ENCODE results near the gene C1orf167. TPM values are rescaled to one million over a fixed set of nuclear protein-coding genes. Genes with fewer than 3 reads are reported as not detected.

C1orf167 gene
- total RNA-seq, 4 donors from 2014 or later = 0.21 to 0.82 TPM; not detected in 2

DNA sequence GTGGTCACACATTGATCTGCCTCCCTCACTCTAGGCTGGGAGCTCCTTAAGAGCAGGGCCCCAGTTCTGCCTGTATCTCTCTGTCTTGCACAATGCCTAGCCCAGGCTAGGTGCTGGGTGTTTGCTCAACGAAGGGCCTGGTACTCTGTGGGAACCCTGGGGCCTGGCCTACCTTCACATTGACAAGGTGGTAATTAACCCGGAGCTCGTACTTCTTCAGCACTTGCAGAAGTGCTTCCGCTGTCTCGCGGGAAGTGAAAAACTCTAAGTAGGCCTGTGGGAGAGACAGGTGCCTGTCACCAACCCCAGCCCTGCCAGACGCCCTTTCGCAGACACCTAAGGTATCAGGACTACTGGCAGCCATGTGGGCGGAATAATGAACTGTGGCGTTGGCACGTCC, 30.1 kb downstream of the C1orf167 start:
- no peak for DNase-seq
- H3K9me3 ChIP-seq = no peaks in the 10 kb centered on the region
- peak overlapping the region; percentile 91 to 98 for H3K27ac ChIP-seq
- H3K36me3 ChIP-seq = no peaks in the 10 kb centered on the region
- H3K4me3 ChIP-seq = no peak overlapping the region
- H3K4me1 ChIP-seq = peaks cover 0 to 25% of the 10 kb centered on the region in 2 donors
- intact Hi-C loops (cut with DNase I; ENCODE audit: low total_unique reads) = no loop called here
- no peaks in the 10 kb centered on the region for H3K27me3 ChIP-seq
- TF ChIP-seq POLR2A (IDR thresholded peaks at IDR 0.05) = no peak
- TF ChIP-seq, protein P1, sequence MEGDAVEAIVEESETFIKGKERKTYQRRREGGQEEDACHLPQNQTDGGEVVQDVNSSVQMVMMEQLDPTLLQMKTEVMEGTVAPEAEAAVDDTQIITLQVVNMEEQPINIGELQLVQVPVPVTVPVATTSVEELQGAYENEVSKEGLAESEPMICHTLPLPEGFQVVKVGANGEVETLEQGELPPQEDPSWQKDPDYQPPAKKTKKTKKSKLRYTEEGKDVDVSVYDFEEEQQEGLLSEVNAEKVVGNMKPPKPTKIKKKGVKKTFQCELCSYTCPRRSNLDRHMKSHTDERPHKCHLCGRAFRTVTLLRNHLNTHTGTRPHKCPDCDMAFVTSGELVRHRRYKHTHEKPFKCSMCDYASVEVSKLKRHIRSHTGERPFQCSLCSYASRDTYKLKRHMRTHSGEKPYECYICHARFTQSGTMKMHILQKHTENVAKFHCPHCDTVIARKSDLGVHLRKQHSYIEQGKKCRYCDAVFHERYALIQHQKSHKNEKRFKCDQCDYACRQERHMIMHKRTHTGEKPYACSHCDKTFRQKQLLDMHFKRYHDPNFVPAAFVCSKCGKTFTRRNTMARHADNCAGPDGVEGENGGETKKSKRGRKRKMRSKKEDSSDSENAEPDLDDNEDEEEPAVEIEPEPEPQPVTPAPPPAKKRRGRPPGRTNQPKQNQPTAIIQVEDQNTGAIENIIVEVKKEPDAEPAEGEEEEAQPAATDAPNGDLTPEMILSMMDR (IDR thresholded peaks at IDR 0.05) = no peak

DNA sequence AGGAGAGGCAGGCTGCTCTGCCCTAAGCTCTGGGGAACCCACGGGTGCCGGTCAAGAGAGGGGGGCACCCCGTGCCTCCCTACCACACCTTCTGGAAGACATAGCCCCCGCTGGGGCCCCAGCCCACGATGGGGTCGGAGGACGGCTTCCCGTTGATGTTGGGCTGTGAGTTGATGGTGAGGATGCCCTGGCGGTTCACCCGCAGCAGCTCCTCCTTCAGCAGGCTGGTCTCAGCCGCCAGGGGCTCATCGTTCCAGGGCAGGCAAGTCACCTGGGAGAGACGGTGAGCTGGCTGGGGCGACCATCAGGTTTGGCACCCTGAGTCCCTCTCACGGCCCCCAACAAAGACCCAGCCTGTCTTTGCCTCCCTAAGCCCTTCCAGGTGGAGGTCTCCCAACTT, 31.8 kb downstream of the C1orf167 start:
- no peaks in the 10 kb centered on the region for H3K27me3 ChIP-seq
- H3K36me3 ChIP-seq = no peaks in the 10 kb centered on the region
- no peak overlapping the region for H3K4me3 ChIP-seq
- H3K4me1 ChIP-seq = peaks cover 0 to 25% of the 10 kb centered on the region in 2 donors
- intact Hi-C loops (cut with DNase I; ENCODE audit: low total_unique reads) = no loop called here
- H3K9me3 ChIP-seq = no peaks in the 10 kb centered on the region
- H3K27ac ChIP-seq = peak overlapping the region in 1 of 2 donors; percentile 29
- TF ChIP-seq, protein P1 (IDR thresholded peaks at IDR 0.05) = no peak
- TF ChIP-seq POLR2A (IDR thresholded peaks at IDR 0.05) = no peak
- no peak for DNase-seq

DNA sequence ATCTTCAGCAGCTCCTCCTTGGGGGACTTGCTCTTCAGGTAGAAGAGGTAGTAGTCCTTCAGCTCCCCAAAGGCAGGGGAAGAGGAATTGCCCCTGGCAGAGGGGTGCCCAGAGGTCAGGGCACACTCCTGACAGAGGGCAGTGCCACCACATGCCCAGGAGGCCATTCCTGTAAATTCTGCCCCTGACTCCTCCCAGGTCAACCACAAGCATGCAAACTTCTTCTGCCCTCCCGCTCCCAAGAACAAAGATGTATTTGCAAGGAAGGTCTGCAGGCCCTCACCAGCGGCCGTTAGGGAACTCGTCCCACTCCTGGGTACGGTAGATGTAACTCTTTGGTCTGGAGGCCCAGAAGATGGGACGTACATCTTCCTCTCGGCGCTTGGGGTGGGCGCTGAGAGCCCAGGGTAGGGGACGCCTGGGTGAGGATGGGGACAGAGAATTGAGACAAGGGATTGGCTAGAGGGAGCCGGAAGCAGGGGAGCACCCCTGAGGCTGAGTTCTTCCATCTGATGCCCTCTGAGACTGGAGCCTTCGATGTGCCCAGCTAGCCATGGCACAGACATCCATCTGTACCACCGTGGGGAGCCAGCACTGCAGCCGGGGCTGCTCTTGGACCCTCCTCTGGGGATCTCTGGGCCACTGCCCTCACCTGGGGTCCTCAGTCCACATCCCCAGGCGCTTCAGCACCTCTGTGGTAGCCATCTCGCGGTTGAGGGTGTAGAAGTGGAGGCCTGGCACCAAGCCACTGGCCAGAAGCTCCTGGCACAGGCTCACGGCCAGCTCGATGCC, 32.6 kb downstream of the C1orf167 start:
- no peak for TF ChIP-seq POLR2A (IDR thresholded peaks at IDR 0.05)
- peaks cover 0 to 25% of the 10 kb centered on the region in 2 donors for H3K4me1 ChIP-seq
- intact Hi-C loops (cut with DNase I; ENCODE audit: low total_unique reads) = no loop called here

DNA sequence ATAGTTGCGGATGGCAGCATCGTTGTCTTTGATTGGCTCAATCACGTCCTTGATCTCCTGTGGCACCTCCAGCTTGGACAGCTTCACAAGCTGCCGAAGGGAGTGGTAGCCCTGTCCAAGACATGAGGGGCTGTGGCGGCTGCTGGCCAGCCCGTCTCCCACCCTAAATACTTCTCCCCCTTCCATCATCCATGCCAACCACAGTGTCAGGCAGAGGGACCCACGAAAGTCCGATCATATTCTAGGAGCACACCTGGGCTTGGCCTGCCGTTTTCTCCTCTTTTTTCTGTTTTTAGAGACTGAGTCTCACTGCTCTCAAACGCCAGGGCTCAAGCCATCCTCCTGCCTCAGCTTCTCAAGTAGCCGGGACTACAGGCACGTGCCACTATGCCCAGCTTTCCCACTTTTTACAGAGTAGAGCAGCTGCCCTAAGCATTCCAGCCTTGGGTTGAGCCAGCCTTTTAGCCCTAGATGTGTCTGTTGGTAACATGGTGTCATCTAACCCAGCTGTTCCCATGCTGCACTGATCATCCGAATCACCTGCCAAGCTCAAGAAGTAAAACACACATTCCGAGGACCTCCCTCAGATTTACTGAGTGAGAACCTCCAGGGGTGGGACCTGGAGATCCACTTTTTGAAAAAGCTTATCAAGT, 33.4 kb downstream of the C1orf167 start:
- peaks cover 0 to 17% of the 10 kb centered on the region in 2 donors for H3K4me1 ChIP-seq
- TF ChIP-seq, protein P1 (IDR thresholded peaks at IDR 0.05) = no peak
- no peak for TF ChIP-seq POLR2A (IDR thresholded peaks at IDR 0.05)
- H3K27me3 ChIP-seq = no peaks in the 10 kb centered on the region
- no peak for DNase-seq
- no peaks in the 10 kb centered on the region for H3K36me3 ChIP-seq
- intact Hi-C loops (cut with DNase I; ENCODE audit: low total_unique reads) = no loop called here
- no peaks in the 10 kb centered on the region for H3K9me3 ChIP-seq
- peak overlapping the region in 1 of 2 donors; percentile 28 for H3K27ac ChIP-seq
- no peak overlapping the region for H3K4me3 ChIP-seq

More for the DNA sequence above, 32.6 kb downstream of the C1orf167 start:
- no peaks in the 10 kb centered on the region for H3K27me3 ChIP-seq
- no peaks in the 10 kb centered on the region for H3K36me3 ChIP-seq
- no peak for DNase-seq
- peak overlapping the region in 1 of 2 donors; percentile 29 for H3K27ac ChIP-seq
- H3K4me3 ChIP-seq = no peak overlapping the region
- no peaks in the 10 kb centered on the region for H3K9me3 ChIP-seq

DNA sequence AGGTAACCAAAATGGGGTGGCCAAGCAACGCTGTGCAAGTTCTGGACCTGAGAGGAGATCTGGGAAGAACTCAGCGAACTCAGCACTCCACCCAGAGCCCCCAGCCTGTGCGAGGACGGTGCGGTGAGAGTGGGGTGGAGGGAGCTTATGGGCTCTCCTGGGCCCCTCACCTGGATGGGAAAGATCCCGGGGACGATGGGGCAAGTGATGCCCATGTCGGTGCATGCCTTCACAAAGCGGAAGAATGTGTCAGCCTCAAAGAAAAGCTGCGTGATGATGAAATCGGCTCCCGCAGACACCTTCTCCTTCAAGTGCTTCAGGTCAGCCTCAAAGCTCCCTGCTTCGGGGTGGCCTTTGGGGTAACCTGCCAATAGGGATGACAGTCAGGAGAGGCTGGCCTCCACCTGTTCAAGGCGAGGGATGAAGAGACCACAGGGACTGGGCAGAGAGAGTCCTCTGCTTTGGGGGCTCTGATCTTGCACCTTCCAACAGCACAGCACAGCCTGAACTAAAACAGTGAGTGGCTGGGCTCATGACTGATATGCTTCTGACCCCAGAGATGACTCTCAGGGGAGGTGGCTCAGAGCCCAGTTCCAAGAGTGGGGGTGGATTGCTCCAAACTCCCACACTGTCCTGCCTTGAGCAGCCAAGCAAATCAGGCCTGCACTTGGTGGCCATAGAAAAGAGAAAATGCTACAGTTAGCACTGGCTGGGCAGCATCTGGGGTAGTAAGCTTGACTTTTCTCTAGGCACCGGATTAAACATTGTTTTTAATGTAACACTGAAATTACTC, 34.2 kb downstream of the C1orf167 start:
- intact Hi-C loops (cut with DNase I; ENCODE audit: low total_unique reads) = no loop called here
- H3K4me1 ChIP-seq = peaks cover 0 to 12% of the 10 kb centered on the region in 2 donors
- peak overlapping the region; percentile 6 to 28 for H3K27ac ChIP-seq
- TF ChIP-seq, protein P1 (IDR thresholded peaks at IDR 0.05) = no peak
- TF ChIP-seq POLR2A (IDR thresholded peaks at IDR 0.05) = no peak
- no peaks in the 10 kb centered on the region for H3K9me3 ChIP-seq
- no peak overlapping the region for H3K4me3 ChIP-seq
- H3K36me3 ChIP-seq = no peaks in the 10 kb centered on the region
- no peaks in the 10 kb centered on the region for H3K27me3 ChIP-seq
- no peak for DNase-seq

Data from uterus (tissue), 4 donors.